Esophagus squamous epithelium (tissue), 5 donors: ENCODE measurements around the gene FAM135A. TPM values are rescaled to one million over a fixed set of nuclear protein-coding genes. Genes with fewer than 3 reads are reported as not detected.
A peak's percentile ranks its signal among the peaks of the same experiment; 100 is the strongest.

Experiments
- DNase-seq: peaks from one replicate; lab custom pipeline; 2025; lab: John Stamatoyannopoulos, UW
- H3K27ac ChIP-seq, 4 donors: fragments of 200-600 bp; sonication (generic); one replicate each; pipeline ENCODE4 v1.5.1; 2016 to 2019; ENCODE audit warnings: mild to moderate bottlenecking in 1 of 4
- H3K27me3 ChIP-seq, 4 donors: fragments of 200-600 bp; sonication (generic); 1 replicate in 3 of 4; 2 replicates in 1 of 4; pipeline versions ENCODE4 v1.5.1 to v1.6.0; 2017 to 2021; ENCODE audit warnings: antibody characterized with exemption in 1 of 4
- H3K36me3 ChIP-seq, 3 donors: fragments of 200-600 bp; sonication (generic); one replicate each; pipeline ENCODE4 v1.5.1; 2016 to 2019
- H3K4me1 ChIP-seq, 3 donors: fragments of 200-600 bp; sonication (generic); one replicate each; pipeline ENCODE4 v1.5.1; 2017 to 2019
- H3K4me3 ChIP-seq, 4 donors: fragments of 200-600 bp; sonication (generic); 1 replicate in 3 of 4; 2 replicates in 1 of 4; pipeline ENCODE4 v1.5.1; 2016 to 2019; ENCODE audit warnings: mild to moderate bottlenecking in 2 of 4, moderate library complexity in 1 of 4
- H3K9me3 ChIP-seq, 3 donors: fragments of 200-600 bp; sonication (generic); one replicate each; pipeline ENCODE4 v1.5.1; 2016 to 2019
- POLR2A ChIP-seq, 4 donors: fragments of 450-650 bp; IDR thresholded peaks; one replicate each; pipeline ENCODE4 v1.6.1; 2017; ENCODE audit warnings: antibody characterized with exemption in 4 of 4, mild to moderate bottlenecking in 4 of 4, moderate library complexity in 3 of 4
- WGBS, 2 donors: methylation state at CpG; one replicate each; pipeline ENCODE4 v1.1.5; 2018; 5-methylcytosine and 5-hydroxymethylcytosine counted together
- intact Hi-C: fragments of 100-400 bp; cut with DNase I; formaldehyde crosslinking; loops from one replicate; pipeline ENCODE4 v1.15.0; 2022
- total RNA-seq, 4 donors: library from RNA; depleted of rRNA; stranded (reverse); fragments of >200 nt; gene quantifications; one replicate each; pipeline ENCODE4 v1.1.0, GENCODE V29; 2016
- TF ChIP-seq, protein P1 (sequence below), 6 experiments: fragments of 450-650 bp in 4 of 6; fragments of 200-600 bp in 2 of 6; sonication (generic) in 2 of 6; IDR thresholded peaks; one replicate each; pipeline ENCODE4 v1.5.1; 2016 to 2019; ENCODE audit warnings: antibody characterized with exemption in 6 of 6, mild to moderate bottlenecking in 4 of 6, moderate library complexity in 4 of 6
- donor health status: DM: yes; HTN: yes; CAD: no.

FAM135A gene
- total RNA-seq, 4 donors from 2014 or later = 81.4 to 142 (median 120) TPM

DNA sequence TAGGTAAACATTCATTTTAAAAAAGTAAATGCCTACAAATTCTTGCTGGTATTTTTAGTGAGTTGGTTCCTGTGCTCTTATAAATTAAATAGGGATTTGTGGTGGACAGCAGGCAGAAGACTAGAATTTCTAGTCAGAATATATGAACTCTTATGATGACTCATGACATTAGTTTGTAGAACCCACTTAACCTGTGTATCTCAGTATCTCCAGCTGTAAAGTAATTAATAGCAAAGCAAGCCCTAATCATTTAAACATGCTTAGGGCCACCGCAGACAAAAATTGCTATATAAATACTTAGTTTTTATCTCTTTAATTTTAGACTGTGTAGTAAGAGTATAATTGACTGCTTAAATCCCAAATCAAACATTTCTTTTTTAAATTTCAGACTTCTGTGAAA, 2.4 kb downstream of the FAM135A start:
- Histone ChIP-seq H3K27ac (peak overlapping the region in 2 of 4 donors; percentile 35 to 94), H3K36me3 (peaks cover 0 to 37% (median 0%) of the 10 kb centered on the region in 3 donors), H3K9me3 (no peaks in the 10 kb centered on the region), H3K4me1 (peaks cover 0 to 35% (median 7%) of the 10 kb centered on the region in 3 donors), H3K27me3 (no peaks in the 10 kb centered on the region), H3K4me3 (peak overlapping the region; percentile 71 to 98 (median 86))
- intact Hi-C loops = no loop called here
- TF ChIP-seq POLR2A (IDR thresholded peaks at IDR 0.05) = no peak
- TF ChIP-seq, protein P1, sequence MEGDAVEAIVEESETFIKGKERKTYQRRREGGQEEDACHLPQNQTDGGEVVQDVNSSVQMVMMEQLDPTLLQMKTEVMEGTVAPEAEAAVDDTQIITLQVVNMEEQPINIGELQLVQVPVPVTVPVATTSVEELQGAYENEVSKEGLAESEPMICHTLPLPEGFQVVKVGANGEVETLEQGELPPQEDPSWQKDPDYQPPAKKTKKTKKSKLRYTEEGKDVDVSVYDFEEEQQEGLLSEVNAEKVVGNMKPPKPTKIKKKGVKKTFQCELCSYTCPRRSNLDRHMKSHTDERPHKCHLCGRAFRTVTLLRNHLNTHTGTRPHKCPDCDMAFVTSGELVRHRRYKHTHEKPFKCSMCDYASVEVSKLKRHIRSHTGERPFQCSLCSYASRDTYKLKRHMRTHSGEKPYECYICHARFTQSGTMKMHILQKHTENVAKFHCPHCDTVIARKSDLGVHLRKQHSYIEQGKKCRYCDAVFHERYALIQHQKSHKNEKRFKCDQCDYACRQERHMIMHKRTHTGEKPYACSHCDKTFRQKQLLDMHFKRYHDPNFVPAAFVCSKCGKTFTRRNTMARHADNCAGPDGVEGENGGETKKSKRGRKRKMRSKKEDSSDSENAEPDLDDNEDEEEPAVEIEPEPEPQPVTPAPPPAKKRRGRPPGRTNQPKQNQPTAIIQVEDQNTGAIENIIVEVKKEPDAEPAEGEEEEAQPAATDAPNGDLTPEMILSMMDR (IDR thresholded peaks at IDR 0.05) = no peak
- 63 to 74% methylated on average over 1 of the region's 1 CpG for WGBS, 2 donors
- no peak for DNase-seq

GRCh38 chr6:70421509-70421908, 8.2 kb downstream of the FAM135A start:
- H3K4me3 ChIP-seq = no peak overlapping the region
- DNase-seq = no peak
- no peak overlapping the region for H3K27ac ChIP-seq
- H3K4me1 ChIP-seq = peaks cover 0 to 24% (median 2%) of the 10 kb centered on the region in 3 donors
- WGBS, 2 donors = 39 to 71% methylated on average over 2 of the region's 2 CpGs
- no peak for TF ChIP-seq POLR2A (IDR thresholded peaks at IDR 0.05)
- TF ChIP-seq, protein P1 (IDR thresholded peaks at IDR 0.05) = no peak
- intact Hi-C loops = no loop called here
- H3K36me3 ChIP-seq = peaks cover 0 to 85% (median 0%) of the 10 kb centered on the region in 3 donors
- no peaks in the 10 kb centered on the region for H3K27me3 ChIP-seq
- no peaks in the 10 kb centered on the region for H3K9me3 ChIP-seq

DNA sequence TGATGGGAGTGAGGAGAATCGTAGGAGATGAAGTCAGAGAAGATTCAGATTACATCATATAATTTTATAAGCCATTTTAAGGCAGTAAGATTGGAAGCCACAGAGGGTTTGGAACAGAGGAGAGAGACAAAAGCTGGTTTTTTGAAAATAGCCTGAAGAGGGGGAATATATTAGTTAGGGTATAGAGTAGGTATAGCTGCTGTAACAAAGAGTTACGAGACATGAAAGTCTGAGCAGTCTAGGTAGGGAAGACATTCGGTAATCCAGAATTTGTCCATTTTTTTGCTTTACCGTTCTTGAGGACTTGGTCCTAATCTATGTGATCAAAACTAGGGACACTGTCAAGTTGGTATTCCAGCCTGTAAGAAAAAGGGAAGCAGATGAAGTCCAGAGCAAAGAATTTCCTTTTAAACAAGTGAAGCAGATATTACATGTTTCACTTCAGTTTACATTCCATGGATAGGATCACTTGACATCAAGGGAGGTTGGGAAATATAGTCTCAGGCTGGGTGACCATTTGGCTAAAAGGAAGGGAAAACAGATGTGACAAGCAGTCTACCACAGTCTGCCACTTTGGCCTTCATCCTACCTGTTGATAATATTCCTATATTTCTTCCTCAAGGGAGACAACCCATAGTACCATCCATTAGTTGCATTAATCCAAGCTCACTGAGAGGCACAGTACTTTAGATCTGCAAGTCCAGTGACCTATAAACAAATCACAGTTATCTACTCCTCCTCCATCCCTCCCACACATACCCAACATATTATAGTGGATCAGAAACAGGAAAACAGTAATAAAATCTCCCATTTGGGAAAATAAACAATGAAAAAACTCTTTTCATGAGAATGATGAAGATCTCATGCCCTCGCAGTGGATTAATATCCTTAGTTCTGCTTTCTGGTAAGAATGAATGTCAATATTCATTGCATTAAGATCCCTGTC, 10.2 kb downstream of the FAM135A start:
- no peak for DNase-seq
- Histone ChIP-seq H3K4me3 (no peak overlapping the region), H3K9me3 (no peaks in the 10 kb centered on the region), H3K4me1 (peaks cover 0 to 25% (median 2%) of the 10 kb centered on the region in 3 donors), H3K36me3 (peaks cover 0 to 89% (median 0%) of the 10 kb centered on the region in 3 donors), H3K27ac (no peak overlapping the region), H3K27me3 (no peaks in the 10 kb centered on the region)
- TF ChIP-seq, protein P1 (IDR thresholded peaks at IDR 0.05) = no peak
- no peak for TF ChIP-seq POLR2A (IDR thresholded peaks at IDR 0.05)
- WGBS, 2 donors = 93 to 94% methylated on average over 5 of the region's 5 CpGs
- intact Hi-C loops = no loop called here

- H3K36me3 ChIP-seq = peaks cover 0 to 89% (median 0%) of the 10 kb centered on the region in 3 donors
- H3K9me3 ChIP-seq = no peaks in the 10 kb centered on the region
- DNase-seq = no peak
- WGBS, 2 donors = 93 to 97% methylated on average over 3 of the region's 3 CpGs
- no peak overlapping the region for H3K4me3 ChIP-seq
- no peak for TF ChIP-seq POLR2A (IDR thresholded peaks at IDR 0.05)
- TF ChIP-seq, protein P1 (IDR thresholded peaks at IDR 0.05) = no peak
- intact Hi-C loops = no loop called here
- H3K27me3 ChIP-seq = no peaks in the 10 kb centered on the region
- H3K27ac ChIP-seq = no peak overlapping the region
- H3K4me1 ChIP-seq = peaks cover 0 to 25% (median 2%) of the 10 kb centered on the region in 3 donors
Observed at GRCh38 chr6:70424291-70424690, 11.0 kb downstream of the FAM135A start.

- TF ChIP-seq, protein P1 (IDR thresholded peaks at IDR 0.05) = no peak
- TF ChIP-seq POLR2A (IDR thresholded peaks at IDR 0.05) = no peak
- Histone ChIP-seq H3K27me3 (no peaks in the 10 kb centered on the region), H3K4me3 (no peak overlapping the region), H3K4me1 (no peaks in the 10 kb centered on the region), H3K36me3 (peaks cover 0 to 88% (median 2%) of the 10 kb centered on the region in 3 donors), H3K27ac (no peak overlapping the region), H3K9me3 (no peaks in the 10 kb centered on the region)
- no peak for DNase-seq
- intact Hi-C loops = no loop called here
- 87 to 97% methylated on average over 5 of the region's 5 CpGs for WGBS, 2 donors
Observed at GRCh38 chr6:70436320-70436719, 23.0 kb downstream of the FAM135A start.
